MV-4-11 (cell line): ENCODE data around the gene CUL3.
A peak's percentile ranks its signal among the peaks of the same experiment; 100 is the strongest.
"Not testable (repeated sequence)": the region's sequence is repeated elsewhere in the genome, so short reads cannot be mapped to it uniquely, and the experiment has no call there.

ENCODE experiments used
- DNase-seq: peaks from one replicate; lab custom pipeline; 2025; lab: John Stamatoyannopoulos, UW

Gene CUL3

GRCh38 chr2:224585211-224586088 is at the start of gene CUL3:
CUL3 (minus strand) TSS chr2:224585363; CDS start chr2:224585009, 354 bp downstream.
- peak; percentile 96 for DNase-seq

- no peak for DNase-seq
Measured at GRCh38 chr2:224630659-224631550, 45.7 kb upstream of the CUL3 start.

GRCh38 chr2:224628416-224628815 is 43.3 kb upstream of the CUL3 start:
- DNase-seq: no peak

- no peak for DNase-seq
Measured at GRCh38 chr2:224626735-224627134, 41.6 kb upstream of the CUL3 start.

- no peak for DNase-seq
Measured at GRCh38 chr2:224613543-224614286, 28.6 kb upstream of the CUL3 start.

- no peak for DNase-seq
Measured at GRCh38 chr2:224612578-224612977, 27.4 kb upstream of the CUL3 start.

GRCh38 chr2:224611938-224612337 is 26.8 kb upstream of the CUL3 start:
- no peak for DNase-seq

GRCh38 chr2:224608104-224608503 is 22.9 kb upstream of the CUL3 start:
- DNase-seq: no peak

GRCh38 chr2:224603746-224604500 is 18.8 kb upstream of the CUL3 start:
- DNase-seq: not testable (repeated sequence)

- DNase-seq: not testable (repeated sequence)
Measured at GRCh38 chr2:224602778-224603375, 17.7 kb upstream of the CUL3 start.

GRCh38 chr2:224601923-224602322 is 16.8 kb upstream of the CUL3 start:
- no peak for DNase-seq

- no peak for DNase-seq
Measured at GRCh38 chr2:224598678-224599077, 13.5 kb upstream of the CUL3 start.

- no peak for DNase-seq
Measured at GRCh38 chr2:224596289-224596688, 11.1 kb upstream of the CUL3 start.

GRCh38 chr2:224595518-224595917 is 10.4 kb upstream of the CUL3 start:
- peak; percentile 20 for DNase-seq

- no peak for DNase-seq
Measured at GRCh38 chr2:224594840-224595239, 9.7 kb upstream of the CUL3 start.

- peak; percentile 18 for DNase-seq
Measured at GRCh38 chr2:224591220-224591619, 6.1 kb upstream of the CUL3 start.

- peak; percentile 74 for DNase-seq
Measured at GRCh38 chr2:224586127-224586695, 1.0 kb upstream of the CUL3 start.

GRCh38 chr2:224584785-224585210 is 365 bp downstream of the CUL3 start:
- DNase-seq: peak; percentile 11

GRCh38 chr2:224584111-224584784 is 915 bp downstream of the CUL3 start:
- peak; percentile 23 for DNase-seq

- DNase-seq: not testable (repeated sequence)
Measured at GRCh38 chr2:224583033-224583432, 2.1 kb downstream of the CUL3 start.
